GM18861 (cell line): ENCODE measurements around the gene ARHGEF10L.

ENCODE experiments used
- ATAC-seq: cut with Tn5 transposase; IDR thresholded peaks from one replicate; pipeline ENCODE4 v1.9.1; 2021; ENCODE audit not compliant: unreplicated experiment

ARHGEF10L gene

GRCh38 chr1:17588048-17588871 is 48.8 kb downstream of the ARHGEF10L start:
- ATAC-seq = no peak

DNA sequence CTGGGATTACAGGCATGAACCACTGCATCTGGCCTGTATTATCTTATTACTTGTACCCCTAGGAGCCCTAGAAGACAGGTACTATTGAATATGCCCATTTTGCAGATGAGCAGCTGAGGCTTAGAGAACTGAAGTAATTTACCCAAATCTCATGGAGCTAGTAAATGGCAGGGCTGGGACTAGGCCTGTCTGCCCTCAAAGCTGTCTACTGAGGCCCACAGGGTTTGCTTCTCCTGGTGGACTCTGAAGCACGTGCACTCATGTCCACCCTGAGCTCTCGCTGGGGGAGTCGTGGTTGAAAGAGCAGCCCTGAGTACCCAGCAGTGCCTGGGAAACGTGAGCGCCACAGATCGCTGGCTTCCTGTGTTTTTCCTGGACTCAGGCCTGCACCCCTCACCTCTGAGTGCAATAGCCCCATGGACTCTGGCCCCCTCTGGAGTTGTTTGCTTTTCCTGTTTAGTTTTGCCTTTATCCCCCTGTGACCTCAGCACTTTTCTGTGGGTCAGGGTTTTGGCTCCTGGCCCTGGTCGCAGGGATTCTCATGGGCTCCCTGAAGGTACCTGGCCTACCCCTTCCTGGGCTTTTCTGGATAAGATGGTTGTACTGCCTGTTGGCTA is 52.4 kb downstream of the ARHGEF10L start:
- no peak for ATAC-seq

GRCh38 chr1:17594026-17594425 is 54.5 kb downstream of the ARHGEF10L start:
- ATAC-seq = no peak

DNA sequence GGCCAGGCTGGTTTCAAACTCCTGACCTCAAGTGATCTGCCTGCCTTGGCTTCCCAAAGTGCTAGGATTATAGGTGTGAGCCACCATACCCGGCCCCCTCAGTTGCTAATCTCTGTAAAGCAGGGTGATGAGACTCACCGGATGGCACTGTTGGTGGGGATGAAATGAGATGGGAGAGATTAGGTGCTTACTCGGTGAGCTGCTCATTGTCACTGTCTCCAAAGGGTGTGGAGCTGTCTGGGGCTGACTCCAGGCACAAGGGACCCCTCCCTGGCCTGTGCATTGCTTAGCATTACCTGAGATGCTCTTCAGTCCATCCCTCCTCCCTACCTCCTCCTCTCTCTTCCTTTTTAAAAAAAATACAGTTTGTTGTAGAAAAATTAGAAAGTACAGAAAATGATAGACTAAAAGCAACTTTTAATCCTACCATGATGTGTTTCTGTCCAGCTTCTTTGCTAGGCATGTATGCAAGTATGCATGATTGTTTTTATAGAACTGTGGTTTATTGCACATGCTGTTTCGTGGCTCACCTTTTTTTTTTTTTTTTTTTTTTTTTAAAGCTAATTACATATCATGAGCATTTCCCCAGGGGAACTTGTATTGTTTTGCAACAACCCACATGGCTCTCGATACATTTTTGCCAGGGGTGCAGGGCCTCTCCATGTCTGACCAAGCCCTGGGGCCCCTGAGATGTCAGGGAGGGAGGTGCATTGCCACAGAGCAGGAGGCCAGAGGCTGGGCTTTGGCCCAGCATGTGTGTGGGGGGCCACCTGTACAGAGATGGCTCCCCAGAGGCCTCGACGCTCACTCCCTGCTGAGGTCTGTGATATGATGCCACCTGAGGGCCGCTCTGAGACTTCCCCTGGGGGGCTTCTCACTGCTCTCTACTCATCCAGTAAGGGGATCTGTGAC is 55.4 kb downstream of the ARHGEF10L start:
- ATAC-seq = no peak

GRCh38 chr1:17595602-17595925 is 56.1 kb downstream of the ARHGEF10L start:
- no peak for ATAC-seq

- no peak for ATAC-seq
Measured at GRCh38 chr1:17596186-17596585, 56.7 kb downstream of the ARHGEF10L start.

GRCh38 chr1:17596651-17597509 is 57.4 kb downstream of the ARHGEF10L start:
- ATAC-seq = no peak

DNA sequence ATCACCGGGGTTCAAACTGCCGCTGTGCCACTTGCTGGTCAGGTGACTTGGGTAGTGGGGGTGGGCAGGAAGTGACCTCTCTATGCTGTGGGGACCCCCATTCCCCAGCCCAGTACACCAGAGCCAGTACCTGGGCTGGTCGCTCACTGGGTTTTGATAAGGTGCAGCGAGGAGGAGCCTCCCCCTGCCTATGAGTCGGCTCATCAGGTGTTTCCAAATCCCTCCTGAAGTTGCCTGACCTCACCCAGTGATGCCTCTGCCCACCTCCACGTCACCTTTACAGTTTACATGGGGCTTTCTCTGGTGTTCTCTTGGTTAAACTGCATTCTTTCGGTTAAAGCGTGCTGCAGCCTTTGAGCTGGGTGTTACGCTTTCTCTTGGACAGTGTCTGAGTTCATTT is 58.2 kb downstream of the ARHGEF10L start:
- ATAC-seq = no peak

DNA sequence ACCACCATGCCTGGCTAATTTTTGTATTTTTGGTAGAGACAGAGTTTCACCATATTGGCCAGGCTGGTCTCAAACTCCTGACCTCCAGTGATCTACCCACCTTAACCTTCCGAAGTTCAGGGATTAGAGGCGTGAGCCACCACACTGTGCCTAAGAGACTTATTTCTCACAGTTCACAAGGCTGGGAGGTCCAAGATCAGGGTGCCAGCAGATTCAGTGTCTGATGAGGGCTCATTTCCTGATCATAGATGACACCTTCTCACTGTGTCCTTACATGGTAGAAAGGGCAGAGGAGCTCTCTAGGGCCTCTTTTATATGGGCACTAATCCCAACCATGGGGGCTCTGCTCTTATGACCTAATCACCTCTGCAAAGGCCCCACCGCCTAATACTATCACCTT is 58.8 kb downstream of the ARHGEF10L start:
- ATAC-seq = no peak

- no peak for ATAC-seq
Measured at GRCh38 chr1:17599291-17599953, 59.9 kb downstream of the ARHGEF10L start.

- no peak for ATAC-seq
Measured at GRCh38 chr1:17599954-17600300, 60.4 kb downstream of the ARHGEF10L start.

GRCh38 chr1:17600321-17600720 is 60.8 kb downstream of the ARHGEF10L start:
- no peak for ATAC-seq

- no peak for ATAC-seq
Measured at GRCh38 chr1:17601643-17602382, 62.3 kb downstream of the ARHGEF10L start.

DNA sequence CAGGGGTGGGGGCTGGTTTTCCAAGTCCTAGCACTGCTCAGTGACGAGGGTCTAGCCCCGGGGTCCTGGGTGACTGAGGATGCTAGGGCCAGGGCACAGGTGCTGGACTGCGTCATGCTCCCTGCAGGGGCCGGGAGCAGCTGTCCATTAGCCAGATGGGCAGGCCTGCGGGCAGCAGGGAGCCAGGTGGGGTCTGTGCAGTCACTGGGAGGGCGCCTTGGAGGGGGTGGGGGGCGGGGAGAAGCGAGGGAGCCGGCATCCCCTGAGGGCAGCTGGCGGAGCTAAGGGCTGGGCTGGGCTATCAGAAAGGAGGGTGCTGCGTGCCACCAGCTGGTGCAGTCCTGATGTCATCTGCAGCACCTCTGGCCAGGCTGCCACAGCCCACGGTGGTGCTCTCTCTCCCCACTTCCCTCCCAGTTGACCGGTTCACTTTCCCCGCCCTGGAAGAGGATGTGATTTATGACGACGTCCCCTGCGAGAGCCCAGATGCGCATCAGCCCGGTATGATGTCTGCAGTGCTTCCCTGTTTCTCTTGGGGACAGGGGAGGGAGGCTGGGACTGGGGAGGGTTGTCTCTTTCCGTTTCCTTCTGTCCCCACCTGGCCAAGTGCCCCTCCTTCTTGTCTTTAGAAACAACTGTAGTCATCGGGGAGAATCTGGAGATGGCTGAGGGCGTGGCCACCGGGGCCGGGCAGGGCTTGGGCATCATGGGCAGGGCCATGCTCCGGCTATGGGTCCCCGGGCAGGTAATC is 63.8 kb downstream of the ARHGEF10L start:
- no peak for ATAC-seq

- ATAC-seq = no peak
Measured at GRCh38 chr1:17605582-17606344, 66.3 kb downstream of the ARHGEF10L start.

GRCh38 chr1:17606826-17607440 is 67.4 kb downstream of the ARHGEF10L start:
- ATAC-seq = no peak

DNA sequence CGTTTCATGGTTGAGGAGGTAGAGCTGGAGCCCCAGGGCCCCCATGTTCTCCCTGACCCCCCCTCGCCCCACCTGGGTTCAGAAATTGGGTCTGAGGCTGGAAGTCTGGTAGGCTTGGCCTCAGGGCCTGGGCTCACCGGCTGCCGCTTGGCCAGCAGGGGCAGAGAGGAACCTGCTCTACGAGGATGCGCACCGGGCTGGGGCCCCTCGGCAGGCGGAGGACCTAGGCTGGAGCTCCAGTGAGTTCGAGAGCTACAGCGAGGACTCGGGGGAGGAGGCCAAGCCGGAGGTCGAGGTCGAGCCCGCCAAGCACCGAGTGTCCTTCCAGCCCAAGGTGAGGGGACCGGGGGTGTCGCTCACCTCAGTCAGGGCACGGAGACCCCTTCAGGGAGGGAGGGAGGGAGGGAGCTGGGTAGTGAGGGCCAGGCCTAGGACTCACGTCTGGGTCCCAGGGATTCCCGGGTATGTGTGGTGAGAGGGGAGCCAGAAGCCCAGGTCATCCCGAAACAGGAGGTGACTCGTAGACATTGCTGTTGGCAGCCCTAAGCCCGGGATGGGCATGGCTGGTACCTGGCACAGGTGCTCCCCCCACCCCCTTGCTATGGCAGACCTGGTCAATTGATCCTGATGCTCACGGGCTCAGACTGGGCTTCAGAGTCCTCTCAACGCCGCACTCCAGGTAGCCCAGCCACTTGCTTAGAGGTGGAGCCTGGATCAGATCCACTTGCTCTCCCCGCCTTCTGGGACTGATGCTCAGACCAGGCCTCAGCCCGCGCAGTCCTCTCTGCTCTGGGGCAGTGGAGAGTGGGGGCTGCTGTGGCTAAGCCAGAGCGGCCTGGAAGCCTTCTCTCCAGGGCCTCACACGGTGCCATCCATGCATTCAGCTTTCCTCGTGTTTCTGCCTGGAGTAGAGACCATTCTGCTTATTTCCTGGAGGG is 68.4 kb downstream of the ARHGEF10L start:
- no peak for ATAC-seq
